ENCODE data around the gene DLG4.

- TF ChIP-seq CTCF (conservative IDR thresholded peaks at IDR 0.05 in 1 of 2, IDR thresholded peaks at IDR 0.05 in 1 of 2; ENCODE audit: extremely low read depth in 1 of 2, insufficient read depth in 1 of 2, low read depth in 1 of 2, low read length in 2 of 2) (peak in 1 of 2 donors; percentile 28), EZH2 (IDR thresholded peaks at IDR 0.05; ENCODE audit: borderline replicate concordance, low read length) (no peak)
These were observed 45.7 kb downstream of the DLG4 start for GRCh38 chr17:7173687-7174602.

Measured in mammary epithelial cell (primary cell).